ENCODE data around the gene TYMP. TPM values are rescaled to one million over a fixed set of nuclear protein-coding genes. Genes with fewer than 3 reads are reported as not detected.

TYMP gene
- total RNA-seq, 1 experiment from 2014 or later = 41.0 TPM

DNA sequence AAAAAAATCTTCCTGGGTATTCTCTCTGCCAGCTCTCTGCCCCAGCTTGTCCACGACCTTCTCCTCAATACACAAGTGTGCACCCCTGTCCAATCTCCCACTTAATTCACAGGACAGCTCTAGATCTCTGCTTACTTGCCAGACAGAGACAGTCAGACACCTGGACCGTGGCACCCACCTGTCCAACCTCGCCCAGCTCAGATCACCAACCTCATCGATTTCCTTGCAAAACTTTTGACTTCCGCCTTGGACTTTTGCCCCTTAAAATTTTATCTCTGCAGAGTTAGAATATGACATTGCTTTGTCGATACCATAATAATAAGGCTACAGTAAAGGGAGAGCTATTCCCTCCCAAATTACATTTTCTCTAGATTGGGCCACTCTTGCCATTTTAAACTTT is 32.7 kb downstream of the TYMP start:
- Mint-ChIP-seq H3K36me3 (ENCODE audit: insufficient read depth, unreplicated experiment) (no peaks in the 10 kb centered on the region), H3K4me1 (ENCODE audit: insufficient read depth, unreplicated experiment) (peaks cover 7% of the 10 kb centered on the region), H3K27ac (ENCODE audit: low read depth, unreplicated experiment) (no peak overlapping the region), H3K27me3 (ENCODE audit: insufficient read depth, unreplicated experiment) (no peaks in the 10 kb centered on the region), H3K9me3 (ENCODE audit: unreplicated experiment) (no peaks in the 10 kb centered on the region), H3K4me3 (ENCODE audit: unreplicated experiment) (no peak overlapping the region)
- BruUV-seq (replicated peaks) = no TSS peak
- TF ChIP-seq, protein P1, sequence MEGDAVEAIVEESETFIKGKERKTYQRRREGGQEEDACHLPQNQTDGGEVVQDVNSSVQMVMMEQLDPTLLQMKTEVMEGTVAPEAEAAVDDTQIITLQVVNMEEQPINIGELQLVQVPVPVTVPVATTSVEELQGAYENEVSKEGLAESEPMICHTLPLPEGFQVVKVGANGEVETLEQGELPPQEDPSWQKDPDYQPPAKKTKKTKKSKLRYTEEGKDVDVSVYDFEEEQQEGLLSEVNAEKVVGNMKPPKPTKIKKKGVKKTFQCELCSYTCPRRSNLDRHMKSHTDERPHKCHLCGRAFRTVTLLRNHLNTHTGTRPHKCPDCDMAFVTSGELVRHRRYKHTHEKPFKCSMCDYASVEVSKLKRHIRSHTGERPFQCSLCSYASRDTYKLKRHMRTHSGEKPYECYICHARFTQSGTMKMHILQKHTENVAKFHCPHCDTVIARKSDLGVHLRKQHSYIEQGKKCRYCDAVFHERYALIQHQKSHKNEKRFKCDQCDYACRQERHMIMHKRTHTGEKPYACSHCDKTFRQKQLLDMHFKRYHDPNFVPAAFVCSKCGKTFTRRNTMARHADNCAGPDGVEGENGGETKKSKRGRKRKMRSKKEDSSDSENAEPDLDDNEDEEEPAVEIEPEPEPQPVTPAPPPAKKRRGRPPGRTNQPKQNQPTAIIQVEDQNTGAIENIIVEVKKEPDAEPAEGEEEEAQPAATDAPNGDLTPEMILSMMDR (IDR thresholded peaks at IDR 0.05; ENCODE audit: unreplicated experiment) = no peak
- CTCF ChIA-PET = interaction anchor here (0.6 to 2.4 kb wide), 16 partner anchors 9 to 348 kb away, joined by 3 to 8 read pairs (median 4); partner anchors contain the start of genes HDAC10 and SCO2
- POLR2A ChIA-PET = interaction anchor here (1.2 kb wide), 1 partner anchor 125 kb away, joined by 3 read pairs; no protein-coding TSS in a partner anchor
- DNase-seq (ENCODE audit: unreplicated experiment) = no peak
- intact Hi-C loops (cut with micrococcal nuclease) = loop anchor here (5.0 to 10.0 kb wide), 2 partner anchors 245 to 352 kb away; partner anchors contain the start of gene HDAC10

DNA sequence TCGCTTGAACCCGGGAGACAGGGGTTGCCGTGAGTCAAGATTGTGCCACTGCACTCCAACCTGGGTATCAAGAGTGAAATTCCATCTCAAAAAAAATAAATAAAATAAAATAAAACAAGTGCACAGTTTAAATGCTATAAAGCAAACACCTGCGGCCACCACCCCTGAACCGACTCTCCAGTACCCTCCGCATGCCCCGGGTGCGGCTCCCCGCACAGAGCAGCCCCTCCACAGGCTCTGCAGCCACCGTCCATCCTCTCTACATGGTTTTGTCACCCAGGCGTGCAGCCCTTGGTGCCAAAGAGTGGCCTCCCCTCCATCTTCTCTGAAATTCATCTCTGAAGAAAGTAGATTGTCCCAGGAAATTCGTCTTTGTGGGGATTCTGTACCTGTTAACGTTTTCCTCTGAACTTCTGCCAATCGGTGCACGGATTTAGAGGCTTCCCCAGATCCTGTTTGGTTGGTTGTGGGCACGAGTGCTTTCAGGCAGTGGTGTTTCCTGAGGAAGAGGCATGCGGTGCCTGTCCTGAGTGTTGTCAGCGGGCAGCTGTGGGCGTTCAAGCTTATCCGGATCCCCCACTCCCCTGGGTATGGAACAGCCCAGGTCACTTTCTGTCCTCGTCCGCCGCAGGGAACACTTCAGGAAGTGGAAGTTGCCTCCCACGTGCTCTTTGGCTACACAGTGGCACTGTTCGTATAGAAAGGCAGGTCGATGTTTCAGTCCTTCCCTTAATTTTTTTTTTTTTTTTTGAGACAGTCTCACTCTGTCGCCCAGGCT is 39.1 kb downstream of the TYMP start:
- BruUV-seq (replicated peaks) = no TSS peak
- H3K4me3 Mint-ChIP-seq (ENCODE audit: unreplicated experiment) = no peak overlapping the region
- TF ChIP-seq, protein P1 (IDR thresholded peaks at IDR 0.05; ENCODE audit: unreplicated experiment) = no peak
- ChIA-PET POLR2A (no interaction called here), CTCF (interaction anchor here (0.7 kb wide), 1 partner anchor 26 kb away, joined by 3 read pairs; no protein-coding TSS in a partner anchor)
- DNase-seq (ENCODE audit: unreplicated experiment) = no peak
- H3K36me3 Mint-ChIP-seq (ENCODE audit: insufficient read depth, unreplicated experiment) = no peaks in the 10 kb centered on the region
- no peaks in the 10 kb centered on the region for H3K9me3 Mint-ChIP-seq (ENCODE audit: unreplicated experiment)
- H3K4me1 Mint-ChIP-seq (ENCODE audit: insufficient read depth, unreplicated experiment) = peaks cover 7% of the 10 kb centered on the region
- H3K27me3 Mint-ChIP-seq (ENCODE audit: insufficient read depth, unreplicated experiment) = no peaks in the 10 kb centered on the region
- intact Hi-C loops (cut with micrococcal nuclease) = loop anchor here (10.0 kb wide), 1 partner anchor 346 kb away; no protein-coding TSS in a partner anchor
- H3K27ac Mint-ChIP-seq (ENCODE audit: low read depth, unreplicated experiment) = no peak overlapping the region

DNA sequence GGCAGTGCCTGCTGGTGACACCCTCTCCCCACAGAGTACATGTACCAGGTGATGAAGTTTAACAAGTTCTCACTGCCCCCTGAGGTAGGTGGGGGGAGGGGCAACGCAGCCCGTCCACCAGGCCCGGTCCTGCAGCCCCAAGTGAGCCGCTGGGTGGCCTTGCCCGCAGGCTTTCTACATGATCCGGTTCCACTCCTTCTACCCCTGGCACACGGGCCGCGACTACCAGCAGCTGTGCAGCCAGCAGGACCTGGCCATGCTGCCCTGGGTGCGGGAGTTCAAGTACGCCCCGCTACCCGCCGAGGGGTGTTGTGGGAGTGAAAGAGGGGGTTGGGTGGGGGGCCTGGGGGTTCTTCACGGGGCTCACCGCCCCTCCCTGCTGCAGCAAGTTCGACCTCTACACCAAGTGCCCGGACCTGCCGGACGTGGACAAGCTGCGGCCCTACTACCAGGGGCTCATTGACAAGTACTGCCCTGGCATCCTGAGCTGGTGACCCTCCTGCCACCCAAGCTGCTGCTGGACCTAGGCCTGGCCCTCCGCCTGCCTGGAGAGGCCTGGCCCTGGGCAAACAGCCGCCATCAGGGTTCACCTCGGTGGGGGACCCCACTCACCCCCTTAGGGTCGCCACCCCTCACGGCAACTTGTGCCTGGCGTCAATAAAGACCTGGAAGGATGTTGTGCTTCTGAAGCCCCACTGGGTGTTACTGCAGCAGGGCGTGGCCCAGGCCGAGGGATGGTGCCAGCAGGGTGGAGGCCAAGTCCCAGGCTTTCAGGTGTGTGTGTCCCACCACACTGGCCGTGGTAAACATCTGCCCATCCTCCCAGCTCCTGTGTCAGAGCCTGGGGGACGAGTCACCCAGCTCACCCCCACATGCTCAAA is 40.2 kb downstream of the TYMP start:
- no peaks in the 10 kb centered on the region for H3K36me3 Mint-ChIP-seq (ENCODE audit: insufficient read depth, unreplicated experiment)
- H3K4me1 Mint-ChIP-seq (ENCODE audit: insufficient read depth, unreplicated experiment) = peaks cover 15% of the 10 kb centered on the region
- no peaks in the 10 kb centered on the region for H3K27me3 Mint-ChIP-seq (ENCODE audit: insufficient read depth, unreplicated experiment)
- intact Hi-C loops (cut with micrococcal nuclease) = loop anchor here (10.0 kb wide), 1 partner anchor 345 kb away; no protein-coding TSS in a partner anchor
- no TSS peak for BruUV-seq (replicated peaks)
- ChIA-PET CTCF (interaction anchor here (0.9 kb wide), 1 partner anchor 9 kb away, joined by 4 read pairs; no protein-coding TSS in a partner anchor), POLR2A (no interaction called here)
- no peaks in the 10 kb centered on the region for H3K9me3 Mint-ChIP-seq (ENCODE audit: unreplicated experiment)
- no peak for DNase-seq (ENCODE audit: unreplicated experiment)
- TF ChIP-seq, protein P1 (IDR thresholded peaks at IDR 0.05; ENCODE audit: unreplicated experiment) = no peak
- H3K27ac Mint-ChIP-seq (ENCODE audit: low read depth, unreplicated experiment) = no peak overlapping the region
- H3K4me3 Mint-ChIP-seq (ENCODE audit: unreplicated experiment) = no peak overlapping the region

DNA sequence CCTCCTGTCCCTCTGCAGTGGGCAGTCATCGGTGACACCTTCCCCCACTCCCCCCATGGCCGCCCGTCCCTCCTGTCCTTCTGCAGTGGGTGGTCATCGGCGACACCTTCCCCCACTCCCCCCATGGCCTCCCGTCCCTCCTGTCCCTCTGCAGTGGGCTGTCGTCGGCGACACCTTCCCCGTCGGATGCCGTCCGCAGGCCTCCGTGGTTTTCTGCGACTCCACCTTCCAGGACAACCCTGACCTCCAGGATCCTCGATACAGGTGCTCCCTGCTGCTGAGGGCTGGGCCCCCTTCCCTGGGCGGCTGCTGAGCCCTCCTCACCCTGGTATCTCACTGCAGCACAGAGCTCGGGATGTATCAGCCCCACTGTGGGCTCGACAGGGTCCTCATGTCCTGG is 40.9 kb downstream of the TYMP start:
- Mint-ChIP-seq H3K36me3 (ENCODE audit: insufficient read depth, unreplicated experiment) (no peaks in the 10 kb centered on the region), H3K27me3 (ENCODE audit: insufficient read depth, unreplicated experiment) (no peaks in the 10 kb centered on the region), H3K4me1 (ENCODE audit: insufficient read depth, unreplicated experiment) (peaks cover 15% of the 10 kb centered on the region), H3K27ac (ENCODE audit: low read depth, unreplicated experiment) (no peak overlapping the region), H3K9me3 (ENCODE audit: unreplicated experiment) (no peaks in the 10 kb centered on the region), H3K4me3 (ENCODE audit: unreplicated experiment) (no peak overlapping the region)
- no peak for DNase-seq (ENCODE audit: unreplicated experiment)
- intact Hi-C loops (cut with micrococcal nuclease) = no loop called here
- POLR2A ChIA-PET = no interaction called here
- no TSS peak for BruUV-seq (replicated peaks)
- TF ChIP-seq, protein P1 (IDR thresholded peaks at IDR 0.05; ENCODE audit: unreplicated experiment) = no peak
- CTCF ChIA-PET = interaction anchor here (0.9 kb wide), 1 partner anchor 9 kb away, joined by 4 read pairs; no protein-coding TSS in a partner anchor
